H1 (cell line): ENCODE data around the gene ARHGAP27. TPM values are rescaled to one million over a fixed set of nuclear protein-coding genes. Genes with fewer than 3 reads are reported as not detected.

ENCODE experiments used
- ATF2 ChIP-seq: IDR thresholded peaks from 2 replicates; pipeline ENCODE4 v1.6.1; 2012; ENCODE audit warnings: low read length, inconsistent platforms
- CBX5 ChIP-seq: fragments of 300-800, 300-1000 bp; sonication (generic); IDR thresholded peaks from 2 replicates; pipeline ENCODE4 v1.7.1; 2016; ENCODE audit warnings: antibody characterized with exemption, low read length, low read depth
- GABPA ChIP-seq: IDR thresholded peaks from 2 replicates; pipeline ENCODE4 v1.6.1; 2011; ENCODE audit warnings: mild to moderate bottlenecking, low read length, moderate library complexity, borderline replicate concordance; ENCODE audit not compliant: insufficient read depth
- POLR2AphosphoS5 ChIP-seq: IDR thresholded peaks from 2 replicates; pipeline ENCODE4 v1.6.1; 2011; ENCODE audit warnings: low read depth, low read length
- RFX5 ChIP-seq: IDR thresholded peaks from 2 replicates; pipeline ENCODE4 v1.6.1; 2011; ENCODE audit warnings: low read depth, low read length, improper control_type of control experiment, borderline replicate concordance
- RXRA ChIP-seq: IDR thresholded peaks from 2 replicates; pipeline ENCODE4 v1.6.1; 2011; ENCODE audit warnings: low read depth, mild to moderate bottlenecking, low read length, moderate library complexity; ENCODE audit not compliant: insufficient read depth
- SAP30 ChIP-seq: fragments of 300-600 bp; sonication (generic); IDR thresholded peaks from 2 replicates; pipeline ENCODE4 v1.7.1; 2012; ENCODE audit warnings: low read length, moderate library complexity, mild to moderate bottlenecking, inconsistent platforms; ENCODE audit not compliant: insufficient read depth, insufficient replicate concordance
- SP1 ChIP-seq: IDR thresholded peaks from 2 replicates; pipeline ENCODE4 v1.6.1; 2011; ENCODE audit warnings: low read depth, low read length
- TCF12 ChIP-seq: IDR thresholded peaks from 2 replicates; pipeline ENCODE4 v1.6.1; 2011; ENCODE audit warnings: low read depth, mild to moderate bottlenecking, low read length
- polyA plus RNA-seq, 7 experiments: library from polyadenylated mRNA; depleted of rRNA in 3 of 7; stranded (reverse) in 5 of 7; unstranded in 2 of 7; fragments of >200 nt in 5 of 7; fragments of 200-250 nt in 2 of 7; gene quantifications; 1 replicate in 5 of 7; 2 replicates in 1 of 7; 4 replicates in 1 of 7; pipeline versions ENCODE4 v1.2.1 to v1.2.3, GENCODE V29; 2011 to 2013; ENCODE audit warnings: missing spikeins in 2 of 7, mixed read lengths in 2 of 7
- total RNA-seq: library from RNA; stranded (reverse); fragmentation: NEBNext Ultra II Directional; extraction: Animal tissue kit (Norgen Biotek cat#: 25700); gene quantifications from 2 replicates; pipeline ENCODE4 v1.2.1, GENCODE V29; 2021

ARHGAP27 gene
- total and polyA plus RNA-seq, 2 of the 8 experiments (the other 6 are each of a cell fraction or from before 2014, with no cell fraction given) = 11.6 to 13.1 TPM

GRCh38 chr17:45372325-45372869 is 60.3 kb downstream of the ARHGAP27 start (continued):
- TF ChIP-seq RFX5 (no peak), SP1 (no peak), SAP30 (no peak), CBX5 (no peak), ATF2 (no peak), POLR2AphosphoS5 (no peak), GABPA (no peak), TCF12 (no peak), RXRA (no peak)
